GM23338 (cell line): Measurements from ENCODE around the gene GUCA2A. TPM values are rescaled to one million over a fixed set of nuclear protein-coding genes. Genes with fewer than 3 reads are reported as not detected.

Source experiments
- ATAC-seq: fragments of 200-7000 bp; cut with Tn5 transposase; 3 replicates; pipeline ENCODE4 v1.9.1; 2020
- DNase-seq: peaks from one replicate; pipeline ENCODE4 v3.0.0-alpha.2; 2015; ENCODE audit warnings: low spot score
- H2AFZ ChIP-seq: fragments of 200-600 bp; sonication (generic); 2 replicates; pipeline ENCODE4 v1.8.0; 2016; ENCODE audit warnings: antibody characterized with exemption, mild to moderate bottlenecking, moderate library complexity
- H3F3A ChIP-seq: fragments of 200-600 bp; sonication (generic); replicated peaks from 2 replicates; pipeline ENCODE4 v1.8.0; 2017; ENCODE audit warnings: antibody characterized with exemption, mixed run types, low read depth
- H3K27ac ChIP-seq: fragments of 200-600 bp; sonication (generic); 2 replicates; pipeline ENCODE4 v1.6.1; 2016; ENCODE audit warnings: low read depth
- H3K27me3 ChIP-seq: fragments of 200-600 bp; sonication (generic); 2 replicates; pipeline ENCODE4 v1.8.0; 2016; ENCODE audit warnings: mild to moderate bottlenecking, mixed run types, moderate library complexity; ENCODE audit not compliant: insufficient read depth
- H3K36me3 ChIP-seq: fragments of 200-600 bp; sonication (generic); 2 replicates; pipeline ENCODE4 v1.8.0; 2016; ENCODE audit warnings: mild to moderate bottlenecking; ENCODE audit not compliant: insufficient read depth
- H3K4me1 ChIP-seq: fragments of 200-600 bp; sonication (generic); 2 replicates; pipeline ENCODE4 v1.8.0; 2016; ENCODE audit warnings: mild to moderate bottlenecking, moderate library complexity; ENCODE audit not compliant: insufficient read depth
- H3K4me2 ChIP-seq: fragments of 200-600 bp; sonication (generic); 2 replicates; pipeline ENCODE4 v1.7.1; 2017; ENCODE audit warnings: mixed run types
- H3K4me3 ChIP-seq: fragments of 200-600 bp; sonication (generic); 2 replicates; pipeline ENCODE4 v1.6.1; 2016; ENCODE audit warnings: mixed run types
- H3K79me2 ChIP-seq: fragments of 200-600 bp; sonication (generic); replicated peaks from 2 replicates; pipeline ENCODE4 v1.8.0; 2017; ENCODE audit warnings: mild to moderate bottlenecking; ENCODE audit not compliant: insufficient read depth
- H3K9me2 ChIP-seq: fragments of 200-600 bp; sonication (generic); 2 replicates; pipeline ENCODE4 v1.8.0; 2017; ENCODE audit not compliant: insufficient read depth
- H4K20me1 ChIP-seq: fragments of 200-600 bp; sonication (generic); replicated peaks from 2 replicates; pipeline ENCODE4 v1.8.0; 2017; ENCODE audit warnings: mild to moderate bottlenecking; ENCODE audit not compliant: insufficient read depth
- H3K27ac Mint-ChIP-seq: 2 replicates; pipeline ENCODE4 v1.8.0; 2020; ENCODE audit warnings: inconsistent platforms, mild to moderate bottlenecking, moderate library complexity, mixed read lengths
- H3K27me3 Mint-ChIP-seq: 3 replicates; pipeline ENCODE4 v1.8.0; 2022; ENCODE audit warnings: low read depth, mild to moderate bottlenecking, moderate library complexity, mixed read lengths, inconsistent platforms; ENCODE audit not compliant: insufficient read depth, poor library complexity
- H3K36me3 Mint-ChIP-seq: 3 replicates; pipeline ENCODE4 v1.8.0; 2021; ENCODE audit warnings: low read depth, mild to moderate bottlenecking, inconsistent platforms, moderate library complexity, mixed read lengths
- H3K4me1 Mint-ChIP-seq: 3 replicates; pipeline ENCODE4 v1.8.0; 2020; ENCODE audit warnings: mild to moderate bottlenecking, inconsistent platforms, mixed read lengths
- H3K4me3 Mint-ChIP-seq: 3 replicates; pipeline ENCODE4 v1.8.0; 2021; ENCODE audit warnings: moderate library complexity, mild to moderate bottlenecking, inconsistent platforms, mixed read lengths
- H3K9me3 Mint-ChIP-seq: 3 replicates; pipeline ENCODE4 v1.8.0; 2020; ENCODE audit warnings: moderate library complexity, mild to moderate bottlenecking, inconsistent platforms, mixed read lengths
- CREB1 ChIP-seq: fragments of 250-450 bp; sonication (Bioruptor Pico); IDR thresholded peaks from 2 replicates; pipeline ENCODE4 v1.5.0; 2020; ENCODE audit warnings: low read depth, mild to moderate bottlenecking, moderate library complexity
- EZH2 ChIP-seq: fragments of 200-600 bp; sonication (generic); IDR thresholded peaks from one replicate; pipeline ENCODE4 v1.8.0; 2017; ENCODE audit warnings: antibody characterized with exemption, mild to moderate bottlenecking, low read depth; ENCODE audit not compliant: unreplicated experiment
- JUNB ChIP-seq: IDR thresholded peaks from one replicate; pipeline ENCODE4 v1.6.1; 2016; ENCODE audit warnings: antibody characterized with exemption; ENCODE audit not compliant: unreplicated experiment
- NANOG ChIP-seq: IDR thresholded peaks from 2 replicates; pipeline ENCODE4 v1.6.1; 2016; ENCODE audit warnings: antibody characterized with exemption, borderline replicate concordance
- REST ChIP-seq: IDR thresholded peaks from one replicate; pipeline ENCODE4 v1.6.1; 2018; ENCODE audit warnings: antibody characterized with exemption; ENCODE audit not compliant: unreplicated experiment
- STAT1 ChIP-seq: IDR thresholded peaks from one replicate; pipeline ENCODE4 v1.6.1; 2016; ENCODE audit warnings: antibody characterized with exemption; ENCODE audit not compliant: unreplicated experiment
- ZNF114 ChIP-seq: fragments of 250-450 bp; sonication (Bioruptor Pico); IDR thresholded peaks from 2 replicates; pipeline ENCODE4 v1.5.0; 2020; ENCODE audit warnings: mild to moderate bottlenecking, moderate library complexity
- ZNF331 ChIP-seq: fragments of 250-450 bp; sonication (Bioruptor Pico); IDR thresholded peaks from 2 replicates; pipeline ENCODE4 v1.5.0; 2020; ENCODE audit warnings: low read depth, mild to moderate bottlenecking, moderate library complexity
- ZNF462 ChIP-seq: fragments of 250-450 bp; sonication (Bioruptor Pico); IDR thresholded peaks from 2 replicates; pipeline ENCODE4 v1.5.0; 2020; ENCODE audit warnings: mild to moderate bottlenecking, moderate library complexity
- polyA plus RNA-seq: library from polyadenylated mRNA; unstranded; fragments of >200 nt; fragmentation: Nextera tagmentation; extraction: Ambion mirVana; gene quantifications from 2 replicates; pipeline ENCODE4 v1.2.1, GENCODE V29; 2016
- total RNA-seq: library from RNA; depleted of rRNA; stranded (reverse); fragments of >200 nt; shearing (Covaris generic); gene quantifications from 2 replicates; pipeline ENCODE4 v1.2.3, GENCODE V29; 2014
- TF ChIP-seq, protein P1 (sequence below), 2 experiments: fragments of 200-600 bp in 1 of 2; sonication (generic) in 1 of 2; conservative IDR thresholded peaks; 2 replicates each; pipeline versions ENCODE4 v1.5.1 to v1.6.1; 2016 to 2017; ENCODE audit warnings: antibody characterized with exemption in 2 of 2, low read depth in 2 of 2, mild to moderate bottlenecking in 2 of 2, moderate library complexity in 1 of 2

GUCA2A gene
- total and polyA plus RNA-seq, 2 experiments from 2014 or later = not detected

DNA sequence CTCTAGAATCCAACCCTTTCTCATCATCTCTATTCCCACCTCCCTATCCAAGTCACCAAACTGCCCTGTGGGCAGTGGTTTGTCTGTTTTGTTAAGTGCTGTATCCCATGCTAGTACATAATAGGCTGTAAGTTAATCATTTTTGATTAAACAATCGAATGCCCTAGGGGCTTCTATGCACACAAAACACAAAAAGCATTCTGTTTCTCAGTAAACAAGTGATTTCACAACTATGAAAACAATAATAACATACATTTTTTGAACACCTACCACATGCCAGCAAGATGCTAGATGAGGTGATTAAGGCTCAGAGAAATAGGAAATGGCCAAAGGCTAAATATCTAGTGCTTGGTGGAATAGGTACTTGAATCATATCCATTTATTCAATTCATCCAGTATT is 16.4 kb downstream of the GUCA2A start:
- H3K36me3 Mint-ChIP-seq = no peaks in the 10 kb centered on the region
- Histone ChIP-seq H2AFZ (no peak overlapping the region), H3K79me2 (no peaks in the 10 kb centered on the region), H3K27ac (no peak overlapping the region), H3K4me1 (no peaks in the 10 kb centered on the region; the same call in 1 of the 2 replicates), H3K4me2 (no peak overlapping the region), H4K20me1 (no peaks in the 10 kb centered on the region), H3K27me3 (no peaks in the 10 kb centered on the region), H3K36me3 (no peaks in the 10 kb centered on the region), H3F3A (no peaks in the 10 kb centered on the region), H3K9me2 (no peaks in the 10 kb centered on the region), H3K4me3 (no peak overlapping the region)
- ATAC-seq = no peak
- H3K27me3 Mint-ChIP-seq = peaks cover 4% of the 10 kb centered on the region
- no peak overlapping the region for H3K4me3 Mint-ChIP-seq
- no peak overlapping the region for H3K27ac Mint-ChIP-seq
- no peaks in the 10 kb centered on the region for H3K4me1 Mint-ChIP-seq
- no peaks in the 10 kb centered on the region for H3K9me3 Mint-ChIP-seq
- no peak for DNase-seq
- TF ChIP-seq, protein P1, sequence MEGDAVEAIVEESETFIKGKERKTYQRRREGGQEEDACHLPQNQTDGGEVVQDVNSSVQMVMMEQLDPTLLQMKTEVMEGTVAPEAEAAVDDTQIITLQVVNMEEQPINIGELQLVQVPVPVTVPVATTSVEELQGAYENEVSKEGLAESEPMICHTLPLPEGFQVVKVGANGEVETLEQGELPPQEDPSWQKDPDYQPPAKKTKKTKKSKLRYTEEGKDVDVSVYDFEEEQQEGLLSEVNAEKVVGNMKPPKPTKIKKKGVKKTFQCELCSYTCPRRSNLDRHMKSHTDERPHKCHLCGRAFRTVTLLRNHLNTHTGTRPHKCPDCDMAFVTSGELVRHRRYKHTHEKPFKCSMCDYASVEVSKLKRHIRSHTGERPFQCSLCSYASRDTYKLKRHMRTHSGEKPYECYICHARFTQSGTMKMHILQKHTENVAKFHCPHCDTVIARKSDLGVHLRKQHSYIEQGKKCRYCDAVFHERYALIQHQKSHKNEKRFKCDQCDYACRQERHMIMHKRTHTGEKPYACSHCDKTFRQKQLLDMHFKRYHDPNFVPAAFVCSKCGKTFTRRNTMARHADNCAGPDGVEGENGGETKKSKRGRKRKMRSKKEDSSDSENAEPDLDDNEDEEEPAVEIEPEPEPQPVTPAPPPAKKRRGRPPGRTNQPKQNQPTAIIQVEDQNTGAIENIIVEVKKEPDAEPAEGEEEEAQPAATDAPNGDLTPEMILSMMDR (conservative IDR thresholded peaks at IDR 0.05; ENCODE audit: low read depth in 2 of 2) = no peak

- Histone ChIP-seq H3K27me3 (no peaks in the 10 kb centered on the region), H3K36me3 (no peaks in the 10 kb centered on the region), H3K4me2 (peak overlapping the region; percentile 75), H3K9me2 (no peaks in the 10 kb centered on the region), H2AFZ (peak overlapping the region; percentile 82), H4K20me1 (no peaks in the 10 kb centered on the region), H3K4me1 (no peaks in the 10 kb centered on the region; the same call in 1 of the 2 replicates), H3F3A (no peaks in the 10 kb centered on the region), H3K27ac (no peak overlapping the region), H3K4me3 (peak overlapping the region; percentile 44; the same call in 1 of the 2 replicates), H3K79me2 (no peaks in the 10 kb centered on the region)
- Mint-ChIP-seq H3K36me3 (no peaks in the 10 kb centered on the region), H3K4me1 (no peaks in the 10 kb centered on the region), H3K27ac (no peak overlapping the region), H3K4me3 (no peak overlapping the region), H3K27me3 (peaks cover 1% of the 10 kb centered on the region), H3K9me3 (no peaks in the 10 kb centered on the region)
- DNase-seq (peak; percentile 96), ATAC-seq (peak; percentile 93)
- TF ChIP-seq ZNF462 (CRISPR knock-in tag) (no peak), EZH2 (no peak), STAT1 (no peak), JUNB (no peak), ZNF114 (CRISPR knock-in tag) (no peak), REST (no peak), CREB1 (peak; percentile 61), ZNF331 (CRISPR knock-in tag) (no peak), NANOG (no peak)
Measured at GRCh38 chr1:42146626-42147320, 17.8 kb downstream of the GUCA2A start.
